ENCODE measurements around the gene GKN2. TPM values are rescaled to one million over a fixed set of nuclear protein-coding genes. Genes with fewer than 3 reads are reported as not detected.

GKN2 gene
- polyA plus RNA-seq, 3 donors = not detected

- WGBS (ENCODE audit: insufficient coverage) = no CpG with 5 or more reads among the region's 3 CpGs
Measured at GRCh38 chr2:68934021-68934420, 18.7 kb downstream of the GKN2 start.

GRCh38 chr2:68932402-68932801, 20.3 kb downstream of the GKN2 start:
- no peak overlapping the region for H3K27ac Mint-ChIP-seq

More at GRCh38 chr2:68934021-68934420, 18.7 kb downstream of the GKN2 start:
- Mint-ChIP-seq H3K4me1 (no peaks in the 10 kb centered on the region), H3K27me3 (ENCODE audit: low read depth in 3 of 3) (peaks cover 0 to 4% (median 0%) of the 10 kb centered on the region in 3 donors), H3K9me3 (peaks cover 0 to 13% (median 2%) of the 10 kb centered on the region in 7 donors), H3K27ac (no peak overlapping the region), H3K4me3 (no peak overlapping the region), H3K36me3 (no peaks in the 10 kb centered on the region)
- no peaks in the 10 kb centered on the region for H3K9me3 ChIP-seq (replicated peaks in 1 of 2; ENCODE audit: control insufficient read depth in 1 of 2, insufficient read depth in 1 of 2, low read length in 2 of 2)
- H3K4me3 ChIP-seq (replicated peaks in 1 of 3; ENCODE audit: low read depth in 2 of 3, low read length in 3 of 3) = no peak overlapping the region
- intact Hi-C loops (cut with micrococcal nuclease) = no loop called here
- no peak overlapping the region for H3K4me2 ChIP-seq (replicated peaks; ENCODE audit: extremely low read depth, low read length, poor library complexity, severe bottlenecking)
- no peaks in the 10 kb centered on the region for H3K27me3 ChIP-seq (ENCODE audit: control insufficient read depth in 2 of 2, insufficient read depth in 2 of 2, low read length in 2 of 2)
- no peak overlapping the region for H3K27ac ChIP-seq (ENCODE audit: low read depth in 1 of 2, low read length in 2 of 2)
- H3K9ac ChIP-seq (ENCODE audit: insufficient read depth, low read length, poor library complexity, severe bottlenecking) = no peak overlapping the region
- no peaks in the 10 kb centered on the region for H3K4me1 ChIP-seq (ENCODE audit: control insufficient read depth in 1 of 2, insufficient read depth in 2 of 2, low read length in 2 of 2)
- no peak for DNase-seq
- H2AFZ ChIP-seq (ENCODE audit: insufficient read depth, low read depth, low read length, poor library complexity, severe bottlenecking) = no peak overlapping the region
- H4K20me1 ChIP-seq (ENCODE audit: insufficient read depth, low read length) = no peaks in the 10 kb centered on the region
- no peak for TF ChIP-seq CTCF (IDR thresholded peaks at IDR 0.05)
- H3K36me3 ChIP-seq (replicated peaks in 1 of 2; ENCODE audit: control insufficient read depth in 1 of 2, insufficient read depth in 2 of 2, low read length in 2 of 2) = no peaks in the 10 kb centered on the region
- no peaks in the 10 kb centered on the region for H3K79me2 ChIP-seq (ENCODE audit: insufficient read depth, low read length)

More at GRCh38 chr2:68932402-68932801, 20.3 kb downstream of the GKN2 start:
- no peaks in the 10 kb centered on the region for H3K36me3 ChIP-seq (replicated peaks in 1 of 2; ENCODE audit: control insufficient read depth in 1 of 2, insufficient read depth in 2 of 2, low read length in 2 of 2)
- no peak overlapping the region for H3K9ac ChIP-seq (ENCODE audit: insufficient read depth, low read length, poor library complexity, severe bottlenecking)
- no peaks in the 10 kb centered on the region for H3K27me3 ChIP-seq (ENCODE audit: control insufficient read depth in 2 of 2, insufficient read depth in 2 of 2, low read length in 2 of 2)
- H3K4me2 ChIP-seq (replicated peaks; ENCODE audit: extremely low read depth, low read length, poor library complexity, severe bottlenecking) = no peak overlapping the region
- TF ChIP-seq CTCF (IDR thresholded peaks at IDR 0.05) = no peak
- H3K79me2 ChIP-seq (ENCODE audit: insufficient read depth, low read length) = no peaks in the 10 kb centered on the region
- H4K20me1 ChIP-seq (ENCODE audit: insufficient read depth, low read length) = no peaks in the 10 kb centered on the region
- no peak overlapping the region for H2AFZ ChIP-seq (ENCODE audit: insufficient read depth, low read depth, low read length, poor library complexity, severe bottlenecking)
- Mint-ChIP-seq H3K4me3 (no peak overlapping the region), H3K9me3 (peaks cover 0 to 13% (median 2%) of the 10 kb centered on the region in 7 donors), H3K36me3 (no peaks in the 10 kb centered on the region), H3K27me3 (ENCODE audit: low read depth in 3 of 3) (peaks cover 0 to 6% (median 1%) of the 10 kb centered on the region in 3 donors), H3K4me1 (no peaks in the 10 kb centered on the region)
- no CpG with 5 or more reads among the region's 4 CpGs for WGBS (ENCODE audit: insufficient coverage)
- H3K27ac ChIP-seq (ENCODE audit: low read depth in 1 of 2, low read length in 2 of 2) = no peak overlapping the region
- no peaks in the 10 kb centered on the region for H3K9me3 ChIP-seq (replicated peaks in 1 of 2; ENCODE audit: control insufficient read depth in 1 of 2, insufficient read depth in 1 of 2, low read length in 2 of 2)
- no peak overlapping the region for H3K4me3 ChIP-seq (replicated peaks in 1 of 3; ENCODE audit: low read depth in 2 of 3, low read length in 3 of 3)
- intact Hi-C loops (cut with micrococcal nuclease) = no loop called here
- no peaks in the 10 kb centered on the region for H3K4me1 ChIP-seq (ENCODE audit: control insufficient read depth in 1 of 2, insufficient read depth in 2 of 2, low read length in 2 of 2)
- DNase-seq = no peak
